Loucy (cell line): Measurements from ENCODE around the gene TGFBR3.

Experiments
- H2AFZ ChIP-seq: fragments of 200-600 bp; sonication (generic); 2 replicates; pipeline ENCODE4 v1.6.0; 2016; ENCODE audit warnings: antibody characterized with exemption, mild to moderate bottlenecking, low read length, moderate library complexity
- H3F3A ChIP-seq: fragments of 200-600 bp; 2 replicates; pipeline ENCODE4 v1.6.0; 2016; ENCODE audit warnings: antibody characterized with exemption, low read depth, mild to moderate bottlenecking
- H3K27me3 ChIP-seq: fragments of 200-600 bp; sonication (generic); 2 replicates; pipeline ENCODE4 v1.6.1; 2014; ENCODE audit warnings: low read length, mild to moderate bottlenecking; ENCODE audit not compliant: insufficient read depth, poor library complexity, severe bottlenecking
- H3K36me3 ChIP-seq: fragments of 200-600 bp; sonication (generic); 2 replicates; pipeline ENCODE4 v1.6.1; 2016; ENCODE audit warnings: low read length; ENCODE audit not compliant: insufficient read depth
- H3K4me1 ChIP-seq: fragments of 200-600 bp; sonication (generic); 2 replicates; pipeline ENCODE4 v1.5.1; 2014; ENCODE audit warnings: low read length, mild to moderate bottlenecking; ENCODE audit not compliant: insufficient read depth, poor library complexity, severe bottlenecking
- H3K4me2 ChIP-seq: fragments of 200-600 bp; sonication (generic); 2 replicates; pipeline ENCODE4 v1.6.0; 2014; ENCODE audit warnings: antibody characterized with exemption, low read length, low read depth, mild to moderate bottlenecking; ENCODE audit not compliant: poor library complexity, severe bottlenecking
- H3K4me3 ChIP-seq: fragments of 200-600 bp; sonication (generic); 2 replicates; pipeline ENCODE4 v1.5.1; 2014; ENCODE audit warnings: low read length, mild to moderate bottlenecking, mixed read lengths; ENCODE audit not compliant: poor library complexity, severe bottlenecking
- H3K79me2 ChIP-seq: fragments of 200-600 bp; sonication (generic); 2 replicates; pipeline ENCODE4 v1.6.1; 2014; ENCODE audit warnings: low read length; ENCODE audit not compliant: insufficient read depth
- H3K9ac ChIP-seq: fragments of 200-600 bp; sonication (generic); 2 replicates; pipeline ENCODE4 v1.6.0; 2014; ENCODE audit warnings: mild to moderate bottlenecking, low read depth, low read length, moderate library complexity; ENCODE audit not compliant: poor library complexity, severe bottlenecking
- H3K9me2 ChIP-seq: fragments of 200-600 bp; sonication (generic); replicated peaks from 2 replicates; pipeline ENCODE4 v1.6.1; 2016; ENCODE audit warnings: low read depth, low read length, mixed read lengths
- H3K9me3 ChIP-seq: fragments of 200-600 bp; sonication (generic); 2 replicates; pipeline ENCODE4 v1.6.1; 2014; ENCODE audit warnings: mild to moderate bottlenecking, antibody characterized with exemption, low read length, low read depth; ENCODE audit not compliant: insufficient read depth
- H4K20me1 ChIP-seq: fragments of 200-600 bp; sonication (generic); 2 replicates; pipeline ENCODE4 v1.6.0; 2014; ENCODE audit warnings: antibody characterized with exemption, low read length, mild to moderate bottlenecking; ENCODE audit not compliant: insufficient read depth, poor library complexity, severe bottlenecking
- EZH2phosphoT487 ChIP-seq: fragments of 200-600 bp; IDR thresholded peaks from 2 replicates; pipeline ENCODE4 v1.6.1; 2018; ENCODE audit warnings: antibody characterized with exemption, mild to moderate bottlenecking, moderate library complexity, borderline replicate concordance
- TF ChIP-seq, protein P1 (sequence below): fragments of 200-600 bp; sonication (generic); conservative IDR thresholded peaks from 2 replicates; pipeline ENCODE4 v1.5.1; 2014; ENCODE audit warnings: mild to moderate bottlenecking, antibody characterized with exemption, low read length

TGFBR3 gene

DNA sequence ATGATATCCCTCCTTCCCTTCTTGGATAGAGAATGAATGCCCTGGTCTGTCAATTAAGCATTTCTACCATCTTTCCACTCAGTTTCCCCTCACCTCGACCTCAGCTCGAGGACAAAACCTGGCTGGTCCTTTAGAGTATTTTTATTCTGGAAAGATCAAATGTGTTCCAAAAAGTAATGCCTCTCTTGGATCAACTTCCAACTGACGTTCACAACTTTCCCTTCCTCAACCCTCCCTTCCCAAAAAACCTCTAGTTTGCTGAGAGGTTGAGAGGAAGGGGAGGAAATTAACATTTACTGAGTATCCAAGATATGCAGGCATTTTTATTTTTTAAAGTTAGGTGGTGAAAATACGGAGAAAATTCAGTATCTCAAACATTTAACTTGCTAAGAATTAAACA, 182.9 kb downstream of the TGFBR3 start:
- H3K4me3 ChIP-seq: no peak overlapping the region
- TF ChIP-seq EZH2phosphoT487: no peak
- TF ChIP-seq, protein P1, sequence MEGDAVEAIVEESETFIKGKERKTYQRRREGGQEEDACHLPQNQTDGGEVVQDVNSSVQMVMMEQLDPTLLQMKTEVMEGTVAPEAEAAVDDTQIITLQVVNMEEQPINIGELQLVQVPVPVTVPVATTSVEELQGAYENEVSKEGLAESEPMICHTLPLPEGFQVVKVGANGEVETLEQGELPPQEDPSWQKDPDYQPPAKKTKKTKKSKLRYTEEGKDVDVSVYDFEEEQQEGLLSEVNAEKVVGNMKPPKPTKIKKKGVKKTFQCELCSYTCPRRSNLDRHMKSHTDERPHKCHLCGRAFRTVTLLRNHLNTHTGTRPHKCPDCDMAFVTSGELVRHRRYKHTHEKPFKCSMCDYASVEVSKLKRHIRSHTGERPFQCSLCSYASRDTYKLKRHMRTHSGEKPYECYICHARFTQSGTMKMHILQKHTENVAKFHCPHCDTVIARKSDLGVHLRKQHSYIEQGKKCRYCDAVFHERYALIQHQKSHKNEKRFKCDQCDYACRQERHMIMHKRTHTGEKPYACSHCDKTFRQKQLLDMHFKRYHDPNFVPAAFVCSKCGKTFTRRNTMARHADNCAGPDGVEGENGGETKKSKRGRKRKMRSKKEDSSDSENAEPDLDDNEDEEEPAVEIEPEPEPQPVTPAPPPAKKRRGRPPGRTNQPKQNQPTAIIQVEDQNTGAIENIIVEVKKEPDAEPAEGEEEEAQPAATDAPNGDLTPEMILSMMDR: no peak

DNA sequence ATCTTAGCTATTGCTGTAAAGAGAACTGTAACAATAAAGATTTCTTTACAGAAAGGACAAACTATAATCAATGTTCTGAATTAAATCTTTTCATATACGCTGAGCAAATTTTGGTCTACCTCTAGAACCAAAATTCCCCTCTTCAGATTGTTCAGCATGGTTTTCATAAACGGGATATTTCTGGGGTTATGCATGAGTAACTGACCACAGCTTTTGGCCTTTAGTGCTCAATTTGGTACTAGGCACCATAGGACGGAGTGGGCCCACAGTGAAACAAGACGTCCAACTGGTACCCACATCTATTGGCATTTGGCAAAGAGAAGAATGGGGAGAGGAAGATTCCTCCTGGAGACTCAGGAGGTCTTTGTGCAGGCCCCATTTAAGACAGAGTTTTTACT, 184.5 kb downstream of the TGFBR3 start:
- Histone ChIP-seq H3K79me2 (no peaks in the 10 kb centered on the region), H3K4me2 (no peak overlapping the region), H2AFZ (no peak overlapping the region), H3F3A (no peaks in the 10 kb centered on the region), H3K36me3 (no peaks in the 10 kb centered on the region), H3K4me3 (no peak overlapping the region), H3K9me2 (no peaks in the 10 kb centered on the region), H3K9ac (no peak overlapping the region), H3K9me3 (no peaks in the 10 kb centered on the region), H4K20me1 (no peaks in the 10 kb centered on the region), H3K4me1 (peaks cover 9% of the 10 kb centered on the region), H3K27me3 (no peaks in the 10 kb centered on the region)
- TF ChIP-seq, protein P1: no peak
- no peak for TF ChIP-seq EZH2phosphoT487

More for the DNA sequence above, 182.9 kb downstream of the TGFBR3 start:
- Histone ChIP-seq H3K4me2 (no peak overlapping the region), H3K4me1 (no peaks in the 10 kb centered on the region), H3K9me2 (no peaks in the 10 kb centered on the region), H3K36me3 (no peaks in the 10 kb centered on the region), H3F3A (no peaks in the 10 kb centered on the region), H3K79me2 (no peaks in the 10 kb centered on the region), H3K9ac (no peak overlapping the region), H2AFZ (no peak overlapping the region), H4K20me1 (no peaks in the 10 kb centered on the region), H3K9me3 (no peaks in the 10 kb centered on the region), H3K27me3 (no peaks in the 10 kb centered on the region)

DNA sequence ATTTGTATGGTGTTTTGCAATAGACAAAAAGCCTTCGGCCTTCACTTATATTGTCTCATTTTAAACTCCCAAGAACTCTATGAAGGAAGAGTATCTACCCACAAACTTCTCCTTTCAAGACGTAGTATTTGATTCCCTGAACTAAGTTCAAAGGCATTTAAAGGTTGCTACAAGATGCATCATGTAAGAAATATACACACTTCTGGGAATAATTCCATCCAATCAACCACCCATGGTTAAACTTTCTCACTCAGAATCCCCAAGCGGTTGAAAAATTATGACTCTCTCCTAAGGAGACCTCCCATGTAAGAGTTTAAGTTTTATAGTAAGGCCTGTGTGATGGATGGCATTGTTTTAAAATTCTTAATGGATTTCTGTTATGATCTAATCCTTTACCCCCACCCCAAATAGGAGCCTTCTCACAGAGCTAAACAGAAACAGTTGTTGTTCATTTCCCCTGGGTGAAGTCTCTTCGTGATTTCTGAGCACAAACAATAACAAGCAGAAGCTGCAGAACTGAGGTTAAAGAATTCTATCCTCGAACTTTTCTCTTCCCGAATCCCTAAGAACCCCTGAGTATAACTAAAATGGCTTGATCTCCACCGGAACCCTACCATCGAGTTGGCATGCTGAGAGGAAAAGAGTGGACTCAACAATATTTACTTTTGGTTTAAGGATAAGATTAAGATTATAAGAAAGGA, 185.0 kb downstream of the TGFBR3 start:
- H3K36me3 ChIP-seq: no peaks in the 10 kb centered on the region
- TF ChIP-seq, protein P1: no peak
- no peak for TF ChIP-seq EZH2phosphoT487
- H3K9me2 ChIP-seq: no peaks in the 10 kb centered on the region
- H3K79me2 ChIP-seq: no peaks in the 10 kb centered on the region
- no peak overlapping the region for H3K4me2 ChIP-seq
- H3K4me3 ChIP-seq: no peak overlapping the region
- H3K27me3 ChIP-seq: no peaks in the 10 kb centered on the region
- H3K4me1 ChIP-seq: peaks cover 9% of the 10 kb centered on the region
- H4K20me1 ChIP-seq: no peaks in the 10 kb centered on the region
- H3K9ac ChIP-seq: no peak overlapping the region
- H3F3A ChIP-seq: no peaks in the 10 kb centered on the region
- H3K9me3 ChIP-seq: no peaks in the 10 kb centered on the region
- no peak overlapping the region for H2AFZ ChIP-seq
